ENCODE data around the gene PLB1.

PLB1 gene

DNA sequence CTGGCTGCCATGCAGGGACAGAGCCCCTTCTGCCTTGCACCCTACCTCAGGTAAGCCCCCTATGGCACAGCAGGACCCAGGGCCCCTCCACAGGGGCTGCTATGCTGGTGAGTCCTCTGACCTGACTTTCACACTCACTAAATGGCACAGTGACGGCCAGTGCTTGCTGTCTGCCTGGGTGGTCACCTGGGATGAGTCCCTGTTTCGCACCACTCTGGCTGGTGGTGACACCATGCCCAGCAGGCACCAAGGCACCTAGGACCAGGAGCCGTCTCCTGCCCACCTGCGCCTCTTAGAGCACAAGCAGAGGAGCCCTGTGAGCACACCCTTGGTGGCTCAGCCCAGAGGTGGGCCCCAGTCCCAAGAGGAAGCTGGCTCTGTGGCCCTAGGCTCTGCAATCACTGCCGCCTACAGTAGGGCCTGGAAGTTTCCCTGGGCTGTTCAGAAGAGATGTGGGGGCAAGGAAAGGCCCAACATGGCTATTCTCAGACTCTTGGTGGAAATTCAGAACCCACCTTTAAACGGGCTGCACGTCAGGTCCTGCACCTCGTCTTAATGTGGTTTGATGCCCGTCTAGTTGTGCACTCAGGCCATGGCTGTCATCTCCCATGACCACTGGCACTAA lies 96.0 kb downstream of the PLB1 start:
- Mint-ChIP-seq H3K27me3 (peaks cover 7 to 18% of the 10 kb centered on the region in 2 donors), H3K36me3 (ENCODE audit: insufficient read depth) (peaks cover 8% of the 10 kb centered on the region), H3K9me3 (no peaks in the 10 kb centered on the region), H3K4me1 (ENCODE audit: low read depth in 2 of 2) (peaks cover 29 to 30% of the 10 kb centered on the region in 2 donors), H3K4me3 (no peak overlapping the region), H3K27ac (no peak overlapping the region)
- ATAC-seq (replicated peaks) (no peak), DNase-seq (no peak)

DNA sequence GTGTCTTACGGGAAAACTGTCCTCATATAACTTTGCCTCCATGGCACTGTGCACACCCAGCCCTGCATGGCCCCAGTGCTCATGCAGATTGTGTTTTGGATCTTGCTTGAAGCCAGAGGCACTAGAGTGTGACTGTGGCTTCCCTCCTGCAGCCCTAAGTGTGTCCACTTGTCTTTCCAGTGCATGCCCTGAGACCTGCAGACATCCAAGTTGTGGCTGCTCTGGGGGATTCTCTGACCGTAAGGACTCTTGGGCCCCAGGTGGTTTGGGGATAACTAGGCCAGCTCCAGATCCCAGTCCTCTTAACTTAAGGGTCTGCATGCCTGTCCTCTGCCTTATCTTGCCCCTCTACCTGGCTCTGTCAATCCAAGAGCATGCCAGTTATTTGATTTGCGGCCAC lies 96.6 kb downstream of the PLB1 start:
- DNase-seq (no peak), ATAC-seq (replicated peaks) (no peak)
- Mint-ChIP-seq H3K9me3 (no peaks in the 10 kb centered on the region), H3K36me3 (ENCODE audit: insufficient read depth) (peaks cover 8% of the 10 kb centered on the region), H3K27me3 (peaks cover 7 to 18% of the 10 kb centered on the region in 2 donors), H3K4me1 (ENCODE audit: low read depth in 2 of 2) (peaks cover 23 to 24% of the 10 kb centered on the region in 2 donors), H3K27ac (no peak overlapping the region), H3K4me3 (no peak overlapping the region)

DNA sequence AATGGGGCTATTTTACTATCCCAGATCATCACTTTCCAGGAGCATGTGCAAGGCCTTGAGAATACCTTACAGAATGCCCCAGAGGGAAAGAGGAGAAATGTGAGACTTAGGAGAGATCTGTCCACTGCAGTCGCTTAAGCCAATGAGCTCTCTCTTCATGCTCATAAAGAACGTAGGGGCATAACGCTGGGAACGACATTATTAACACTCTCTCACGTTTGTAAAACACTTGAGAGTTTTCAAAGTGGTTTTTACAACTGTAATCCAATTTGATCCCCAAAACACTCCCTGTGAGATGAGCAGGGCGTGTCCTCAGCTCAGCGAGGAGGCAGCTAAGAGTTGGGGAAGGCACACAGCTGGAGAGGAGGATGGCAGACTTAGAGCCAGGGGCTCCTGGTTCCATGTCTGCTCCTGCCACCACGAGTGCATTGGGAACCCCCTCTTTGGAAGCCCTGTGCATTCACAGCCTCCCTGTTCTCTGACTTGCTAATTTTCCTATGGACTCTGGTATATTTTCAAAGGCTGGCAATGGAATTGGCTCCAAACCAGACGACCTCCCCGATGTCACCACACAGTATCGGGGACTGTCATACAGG lies 97.4 kb downstream of the PLB1 start:
- Mint-ChIP-seq H3K36me3 (ENCODE audit: insufficient read depth) (peaks cover 8% of the 10 kb centered on the region), H3K9me3 (no peaks in the 10 kb centered on the region), H3K4me3 (no peak overlapping the region), H3K27me3 (peaks cover 7 to 18% of the 10 kb centered on the region in 2 donors), H3K4me1 (ENCODE audit: low read depth in 2 of 2) (peaks cover 17% of the 10 kb centered on the region in 2 donors), H3K27ac (peak overlapping the region in 1 of 2 donors; percentile 96)
- ATAC-seq (replicated peaks) (no peak), DNase-seq (no peak)

DNA sequence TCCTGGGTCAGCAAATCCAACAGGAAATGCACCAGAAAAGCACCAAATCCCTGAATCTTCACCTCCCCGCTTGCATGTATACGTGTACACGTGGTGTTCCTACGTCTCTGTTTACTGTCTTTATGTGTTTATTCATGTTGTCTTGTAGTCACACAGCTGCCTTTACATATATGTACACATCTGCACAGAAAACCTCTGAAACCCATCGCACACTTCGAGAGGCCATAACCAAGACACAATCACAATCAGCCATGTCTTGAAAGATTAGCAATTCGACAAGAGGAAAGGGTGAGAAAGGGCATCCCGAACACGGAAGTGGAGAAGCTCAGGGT lies 98.1 kb downstream of the PLB1 start:
- H3K4me1 Mint-ChIP-seq (ENCODE audit: low read depth in 2 of 2), result peaks cover 14% of the 10 kb centered on the region in 2 donors
- H3K4me3 Mint-ChIP-seq, result peak overlapping the region; percentile 38 to 74
- DNase-seq, result no peak
- ATAC-seq (replicated peaks), result peak; percentile 3
- H3K9me3 Mint-ChIP-seq, result no peaks in the 10 kb centered on the region
- peaks cover 7 to 18% of the 10 kb centered on the region in 2 donors for H3K27me3 Mint-ChIP-seq
- peak overlapping the region; percentile 86 to 96 for H3K27ac Mint-ChIP-seq
- H3K36me3 Mint-ChIP-seq (ENCODE audit: insufficient read depth), result peaks cover 8% of the 10 kb centered on the region

DNA sequence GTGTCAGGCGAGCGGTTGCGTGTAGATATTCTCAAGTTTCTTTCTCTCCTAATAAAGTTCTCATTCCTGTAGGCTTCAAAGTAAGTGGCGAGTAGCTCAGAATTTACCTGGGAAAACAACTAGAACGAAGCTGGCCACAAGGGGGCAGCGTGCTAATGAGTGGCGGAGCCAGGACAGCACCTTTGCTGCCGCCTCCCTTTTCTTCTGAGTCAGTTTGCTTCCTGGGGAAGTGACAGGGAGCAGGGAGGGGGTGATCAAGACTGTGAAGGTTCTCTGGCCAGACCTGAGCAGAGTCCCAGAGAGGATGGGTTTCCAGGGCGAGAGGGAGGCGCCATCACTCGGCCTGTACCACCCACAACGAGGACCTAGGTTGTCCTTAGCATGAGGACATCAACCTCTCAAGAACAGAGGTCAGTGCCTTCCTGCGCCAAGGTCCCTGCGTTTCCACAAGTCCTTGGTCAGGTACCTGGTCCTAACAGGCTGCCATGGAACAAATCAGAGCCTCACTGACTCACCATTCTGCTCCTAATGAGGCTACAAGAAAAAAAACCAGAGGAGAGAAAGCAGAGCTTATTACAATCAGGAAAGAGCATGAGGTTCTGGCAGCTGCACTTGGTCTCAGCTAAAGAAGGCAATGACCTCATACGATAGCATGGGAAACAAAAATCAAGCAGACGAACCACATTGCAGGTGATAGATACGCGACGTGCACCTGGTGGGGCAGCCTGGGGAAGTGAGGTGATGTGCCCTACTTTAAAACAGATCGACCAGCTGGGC lies 98.7 kb downstream of the PLB1 start:
- H3K36me3 Mint-ChIP-seq (ENCODE audit: insufficient read depth), result peaks cover 8% of the 10 kb centered on the region
- H3K27ac Mint-ChIP-seq, result peak overlapping the region; percentile 86 to 96
- H3K4me3 Mint-ChIP-seq, result peak overlapping the region; percentile 38 to 74
- ATAC-seq (replicated peaks) (peak; percentile 89), DNase-seq (peak; percentile 81 to 84 (median 81))
- peaks cover 7 to 17% of the 10 kb centered on the region in 2 donors for H3K27me3 Mint-ChIP-seq
- H3K9me3 Mint-ChIP-seq, result no peaks in the 10 kb centered on the region
- peaks cover 14% of the 10 kb centered on the region in 2 donors for H3K4me1 Mint-ChIP-seq (ENCODE audit: low read depth in 2 of 2)

DNA sequence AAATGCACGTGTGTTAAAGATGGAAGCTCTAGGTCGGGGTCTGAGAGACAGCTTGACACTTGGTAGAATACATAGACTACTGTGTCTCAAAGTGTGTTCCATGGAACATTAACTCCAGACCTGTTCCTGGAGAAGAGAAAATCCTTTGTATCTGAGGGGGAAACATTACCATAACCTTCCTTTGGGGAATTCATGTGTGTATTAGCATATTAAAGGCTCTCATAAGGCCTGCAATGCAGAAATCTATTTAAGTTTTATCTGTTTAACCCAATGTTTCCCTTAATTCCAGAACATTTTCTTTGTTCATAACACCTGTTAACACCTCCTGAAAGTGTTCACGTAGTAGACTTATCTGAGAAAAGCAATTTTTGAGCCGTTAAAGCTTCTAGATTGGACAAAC lies 99.5 kb downstream of the PLB1 start:
- H3K4me1 Mint-ChIP-seq (ENCODE audit: low read depth in 2 of 2), result peaks cover 14% of the 10 kb centered on the region in 2 donors
- no peak for ATAC-seq (replicated peaks)

DNA sequence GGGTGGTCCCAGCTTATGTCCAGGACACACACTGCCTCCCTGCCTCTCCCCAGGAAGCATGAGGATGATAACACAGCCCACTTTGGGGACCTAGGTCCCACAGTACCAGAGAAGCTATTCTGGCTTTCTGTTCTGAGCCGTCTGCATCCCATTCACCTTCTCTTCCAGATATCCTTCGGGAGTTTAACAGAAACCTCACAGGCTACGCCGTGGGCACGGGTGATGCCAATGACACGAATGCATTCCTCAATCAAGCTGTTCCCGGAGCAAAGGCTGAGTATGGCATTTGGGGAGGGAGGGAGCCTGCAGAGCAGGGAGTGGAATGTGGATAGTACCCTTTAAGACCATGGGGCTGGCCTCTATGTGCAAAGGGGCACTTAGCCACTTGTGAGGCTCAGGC lies 102.6 kb downstream of the PLB1 start:
- Mint-ChIP-seq H3K9me3 (no peaks in the 10 kb centered on the region), H3K27ac (no peak overlapping the region), H3K36me3 (ENCODE audit: insufficient read depth) (peaks cover 8% of the 10 kb centered on the region), H3K4me3 (no peak overlapping the region), H3K4me1 (ENCODE audit: low read depth in 2 of 2) (peaks cover 14 to 17% of the 10 kb centered on the region in 2 donors), H3K27me3 (no peaks in the 10 kb centered on the region)
- DNase-seq (no peak), ATAC-seq (replicated peaks) (no peak)

More for the DNA sequence above, 99.5 kb downstream of the PLB1 start:
- no peaks in the 10 kb centered on the region for H3K9me3 Mint-ChIP-seq
- H3K4me3 Mint-ChIP-seq, result no peak overlapping the region
- peaks cover 7 to 9% of the 10 kb centered on the region in 2 donors for H3K27me3 Mint-ChIP-seq
- no peak for DNase-seq
- H3K27ac Mint-ChIP-seq, result peak overlapping the region in 1 of 2 donors; percentile 96
- H3K36me3 Mint-ChIP-seq (ENCODE audit: insufficient read depth), result peaks cover 8% of the 10 kb centered on the region

DNA sequence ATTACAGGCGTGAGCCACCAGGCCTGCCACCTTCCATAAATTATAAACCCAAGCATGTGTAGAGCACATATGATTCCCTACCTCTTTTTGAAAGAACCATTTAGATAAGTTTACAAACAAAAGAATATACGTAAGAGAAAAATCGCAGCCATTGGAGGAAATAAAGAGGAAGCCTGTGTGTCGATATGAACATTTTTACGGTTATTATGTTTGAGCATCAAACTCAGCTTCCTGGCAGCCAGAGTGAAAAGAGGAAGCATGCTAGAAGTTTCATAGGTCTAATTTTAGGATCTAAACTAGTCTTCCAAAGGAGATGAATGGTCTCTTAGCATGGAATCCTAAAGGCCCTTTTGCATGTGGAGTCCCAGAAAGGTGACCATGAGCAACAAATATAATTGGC lies 104.3 kb downstream of the PLB1 start:
- DNase-seq, result no peak
- no peak for ATAC-seq (replicated peaks)
- no peaks in the 10 kb centered on the region for H3K27me3 Mint-ChIP-seq
- no peak overlapping the region for H3K4me3 Mint-ChIP-seq
- H3K4me1 Mint-ChIP-seq (ENCODE audit: low read depth in 2 of 2), result peaks cover under 1 to 4% of the 10 kb centered on the region in 2 donors
- H3K9me3 Mint-ChIP-seq, result no peaks in the 10 kb centered on the region
- H3K36me3 Mint-ChIP-seq (ENCODE audit: insufficient read depth), result peaks cover 3% of the 10 kb centered on the region
- no peak overlapping the region for H3K27ac Mint-ChIP-seq

DNA sequence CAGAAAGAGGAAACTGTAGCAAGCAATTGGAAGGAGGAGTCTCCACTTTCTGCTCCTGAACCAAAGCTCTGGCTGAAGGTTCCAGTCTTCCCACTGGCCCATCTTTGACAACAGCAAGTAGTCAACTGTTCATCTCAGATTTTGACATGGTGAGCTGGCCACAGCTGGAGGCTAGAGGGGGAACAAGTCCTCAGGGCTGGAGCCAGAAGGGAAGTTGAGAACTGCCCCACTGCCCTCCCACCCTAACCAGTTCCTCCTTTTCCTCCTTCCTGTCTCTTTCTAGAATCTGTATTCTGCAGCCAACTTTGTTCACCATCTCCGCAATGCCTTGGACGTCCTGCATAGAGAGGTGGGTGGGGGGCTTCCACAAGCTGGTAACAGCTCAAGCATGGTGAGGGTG lies 105.8 kb downstream of the PLB1 start:
- DNase-seq, result no peak
- Mint-ChIP-seq H3K4me1 (ENCODE audit: low read depth in 2 of 2) (peaks cover 0 to 4% of the 10 kb centered on the region in 2 donors), H3K27me3 (no peaks in the 10 kb centered on the region), H3K4me3 (no peak overlapping the region), H3K9me3 (no peaks in the 10 kb centered on the region), H3K36me3 (ENCODE audit: insufficient read depth) (no peaks in the 10 kb centered on the region), H3K27ac (no peak overlapping the region)
- no peak for ATAC-seq (replicated peaks)

DNA sequence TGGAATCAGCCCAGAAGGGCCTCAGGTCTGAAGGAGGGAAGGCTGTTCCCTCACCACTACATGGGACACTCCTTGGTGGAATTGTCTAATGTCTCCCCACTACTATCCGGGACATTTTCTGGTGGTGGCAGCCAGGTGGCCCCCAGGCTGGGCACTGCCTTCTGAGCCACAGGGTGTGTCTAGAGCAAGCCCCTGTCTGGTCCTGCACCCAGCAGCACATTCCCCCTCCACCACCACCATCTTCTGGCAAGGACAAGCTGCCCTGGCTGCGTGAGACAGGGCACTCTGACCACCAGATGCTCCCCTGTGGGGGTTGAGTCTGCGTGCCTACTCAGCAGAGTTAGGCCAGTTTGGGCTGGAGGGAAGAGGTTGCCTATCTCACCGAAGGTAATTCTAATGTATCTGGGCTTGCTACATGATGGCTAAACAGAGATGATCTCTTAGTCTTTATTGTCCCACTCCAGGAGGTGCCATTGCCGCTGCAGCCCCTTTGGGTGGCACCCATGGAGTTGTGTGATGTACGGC lies 106.3 kb downstream of the PLB1 start:
- Mint-ChIP-seq H3K4me1 (ENCODE audit: low read depth in 2 of 2) (peaks cover 0 to 6% of the 10 kb centered on the region in 2 donors), H3K27ac (no peak overlapping the region), H3K36me3 (ENCODE audit: insufficient read depth) (no peaks in the 10 kb centered on the region), H3K9me3 (no peaks in the 10 kb centered on the region), H3K4me3 (no peak overlapping the region), H3K27me3 (no peaks in the 10 kb centered on the region)
- DNase-seq (no peak), ATAC-seq (replicated peaks) (no peak)

DNA sequence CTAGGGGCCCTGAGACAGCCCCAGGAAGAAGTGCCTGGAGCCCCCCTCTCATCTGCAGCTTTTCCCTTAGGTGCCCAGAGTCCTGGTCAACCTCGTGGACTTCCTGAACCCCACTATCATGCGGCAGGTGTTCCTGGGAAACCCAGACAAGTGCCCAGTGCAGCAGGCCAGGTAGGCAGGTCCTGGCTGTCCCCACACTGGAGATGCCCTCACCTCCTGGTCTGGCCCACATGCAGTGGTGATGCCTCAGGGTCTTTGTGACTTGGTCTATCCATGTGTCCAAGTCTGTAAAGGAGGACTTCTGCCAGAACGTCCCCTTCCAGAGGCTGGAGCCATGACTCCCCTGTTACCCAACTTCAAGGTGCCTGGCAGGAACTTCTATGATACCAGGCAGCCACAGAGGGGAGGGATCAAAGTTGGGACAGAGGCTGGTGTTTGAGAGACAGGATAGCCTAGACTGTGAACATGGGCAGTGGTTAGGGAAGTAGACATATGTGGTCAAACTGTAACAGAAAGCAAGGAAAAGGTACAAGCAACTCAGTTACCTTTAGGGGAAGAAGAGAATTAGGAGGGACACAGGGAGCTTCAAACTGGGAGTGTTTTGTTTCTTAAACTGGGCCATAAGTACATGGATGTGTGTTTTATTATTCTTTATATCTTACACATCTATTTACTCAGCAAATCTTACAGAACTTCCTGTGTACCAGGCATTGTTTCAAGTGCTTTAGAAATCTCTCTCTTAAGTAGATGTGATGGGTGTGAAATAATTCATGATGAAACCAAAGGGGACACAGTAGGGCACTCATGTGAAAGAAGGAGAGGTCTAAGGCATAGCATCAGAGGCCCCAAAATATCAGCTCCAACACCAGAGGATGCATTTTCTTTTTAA lies 107.1 kb downstream of the PLB1 start:
- Mint-ChIP-seq H3K4me3 (no peak overlapping the region), H3K27me3 (no peaks in the 10 kb centered on the region), H3K27ac (peak overlapping the region in 1 of 2 donors; percentile 35), H3K9me3 (no peaks in the 10 kb centered on the region), H3K4me1 (ENCODE audit: low read depth in 2 of 2) (peaks cover 0 to 6% of the 10 kb centered on the region in 2 donors), H3K36me3 (ENCODE audit: insufficient read depth) (no peaks in the 10 kb centered on the region)
- no peak for DNase-seq
- no peak for ATAC-seq (replicated peaks)

DNA sequence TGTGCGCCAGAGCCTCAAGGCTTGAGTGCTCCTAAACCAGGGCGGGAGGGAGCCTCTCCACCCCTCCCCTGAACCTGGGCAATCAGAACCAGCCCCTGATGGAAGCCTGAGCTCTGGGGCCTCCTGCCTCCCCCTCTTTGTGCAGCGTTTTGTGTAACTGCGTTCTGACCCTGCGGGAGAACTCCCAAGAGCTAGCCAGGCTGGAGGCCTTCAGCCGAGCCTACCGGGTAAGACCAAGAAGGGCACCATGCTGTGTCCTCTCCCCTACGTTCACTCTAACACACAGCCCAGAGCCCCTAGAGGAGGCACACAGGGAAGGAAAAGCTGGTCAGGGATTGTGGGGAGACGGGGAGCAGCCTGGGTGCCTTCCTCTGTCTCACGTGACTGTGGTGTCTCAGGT lies 108.0 kb downstream of the PLB1 start:
- no peaks in the 10 kb centered on the region for H3K27me3 Mint-ChIP-seq
- H3K4me3 Mint-ChIP-seq, result no peak overlapping the region
- H3K4me1 Mint-ChIP-seq (ENCODE audit: low read depth in 2 of 2), result peaks cover 0 to 6% of the 10 kb centered on the region in 2 donors
- no peaks in the 10 kb centered on the region for H3K36me3 Mint-ChIP-seq (ENCODE audit: insufficient read depth)
- DNase-seq (no peak), ATAC-seq (replicated peaks) (no peak)
- no peaks in the 10 kb centered on the region for H3K9me3 Mint-ChIP-seq
- peak overlapping the region in 1 of 2 donors; percentile 35 for H3K27ac Mint-ChIP-seq

DNA sequence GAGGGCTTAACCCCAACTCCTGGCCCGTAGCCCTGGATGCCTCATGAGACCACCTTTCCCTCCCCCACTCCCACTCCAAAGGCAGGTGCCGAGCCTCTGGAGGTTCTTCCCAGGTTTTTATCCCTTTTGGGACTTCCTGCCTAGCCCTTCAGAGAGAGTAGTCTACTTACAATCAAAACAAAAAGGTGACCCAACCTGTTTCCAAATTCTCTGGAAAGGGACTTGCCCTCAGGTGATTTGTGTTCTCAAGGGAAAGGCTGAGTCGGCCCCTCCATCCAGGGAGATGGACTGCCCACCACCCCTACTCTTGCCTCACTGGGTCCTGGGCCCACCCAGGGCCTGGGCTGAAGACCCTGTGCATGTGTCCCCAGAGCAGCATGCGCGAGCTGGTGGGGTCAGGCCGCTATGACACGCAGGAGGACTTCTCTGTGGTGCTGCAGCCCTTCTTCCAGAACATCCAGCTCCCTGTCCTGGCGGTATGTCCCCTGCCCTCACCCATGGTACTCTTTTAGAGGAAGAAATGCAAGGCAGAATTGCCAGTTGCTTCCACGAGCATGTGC lies 108.5 kb downstream of the PLB1 start:
- Mint-ChIP-seq H3K27me3 (no peaks in the 10 kb centered on the region), H3K27ac (peak overlapping the region in 1 of 2 donors; percentile 35), H3K9me3 (no peaks in the 10 kb centered on the region), H3K4me1 (ENCODE audit: low read depth in 2 of 2) (peaks cover 0 to 6% of the 10 kb centered on the region in 2 donors), H3K4me3 (no peak overlapping the region), H3K36me3 (ENCODE audit: insufficient read depth) (no peaks in the 10 kb centered on the region)
- DNase-seq (no peak), ATAC-seq (replicated peaks) (no peak)
